Astrocyte of the spinal cord (primary cell): ENCODE data around the gene CDT1.

Experiments used
- DNase-seq: peaks from one replicate; pipeline ENCODE4 v3.0.0; 2011; ENCODE audit warnings: low read depth, low spot score
- H3K4me3 ChIP-seq: 2 replicates; pipeline ENCODE4 v1.5.1; 2011; ENCODE audit warnings: low read depth, mild to moderate bottlenecking, low read length, moderate library complexity
- in situ Hi-C: cut with HindIII; loops from 2 replicates; pipeline ENCODE4 v1.10.0; 2017; ENCODE audit warnings: low sequenced_read_pairs
- TF ChIP-seq, protein P1 (sequence below): IDR thresholded peaks from 2 replicates; pipeline ENCODE4 v1.5.1; 2012; ENCODE audit warnings: low read depth, mild to moderate bottlenecking, low read length, inconsistent platforms

Gene CDT1

DNA sequence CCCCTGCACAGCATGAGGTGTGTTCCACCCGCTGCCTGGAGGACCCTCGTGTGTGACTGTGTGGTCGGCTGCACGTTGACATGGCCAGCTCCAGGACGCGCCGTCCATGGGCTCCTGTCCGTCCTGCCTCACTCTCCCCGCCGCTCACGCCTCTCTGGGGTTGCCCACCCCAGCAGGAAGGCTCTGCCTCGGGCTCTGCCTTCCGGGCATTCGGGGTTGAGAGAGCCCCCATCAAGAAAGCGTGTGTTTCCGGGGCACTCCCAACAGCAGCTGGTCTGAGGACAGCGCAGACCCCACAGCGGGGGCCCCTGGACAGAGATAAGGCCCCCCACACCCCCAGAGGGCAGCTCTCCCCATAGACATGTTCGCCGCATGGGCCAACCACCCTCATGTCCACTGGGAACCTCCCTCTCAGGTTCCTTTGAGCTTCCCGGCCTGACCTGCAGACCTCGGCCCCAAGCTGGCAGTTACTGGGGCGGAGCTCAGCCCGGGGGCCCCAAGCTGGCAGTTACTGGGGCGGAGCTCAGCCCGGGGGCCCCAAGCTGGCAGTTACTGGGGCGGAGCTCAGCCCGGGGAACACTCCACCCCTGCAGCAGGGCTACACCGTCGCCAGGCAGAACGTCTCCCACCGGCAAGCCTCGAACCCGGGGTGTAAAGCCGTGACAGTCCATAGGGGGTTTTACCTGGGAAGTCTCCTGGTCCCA is 10.2 kb upstream of the CDT1 start:
- no peak overlapping the region for H3K4me3 ChIP-seq
- DNase-seq = no peak
- in situ Hi-C loops = no loop called here
- TF ChIP-seq, protein P1, sequence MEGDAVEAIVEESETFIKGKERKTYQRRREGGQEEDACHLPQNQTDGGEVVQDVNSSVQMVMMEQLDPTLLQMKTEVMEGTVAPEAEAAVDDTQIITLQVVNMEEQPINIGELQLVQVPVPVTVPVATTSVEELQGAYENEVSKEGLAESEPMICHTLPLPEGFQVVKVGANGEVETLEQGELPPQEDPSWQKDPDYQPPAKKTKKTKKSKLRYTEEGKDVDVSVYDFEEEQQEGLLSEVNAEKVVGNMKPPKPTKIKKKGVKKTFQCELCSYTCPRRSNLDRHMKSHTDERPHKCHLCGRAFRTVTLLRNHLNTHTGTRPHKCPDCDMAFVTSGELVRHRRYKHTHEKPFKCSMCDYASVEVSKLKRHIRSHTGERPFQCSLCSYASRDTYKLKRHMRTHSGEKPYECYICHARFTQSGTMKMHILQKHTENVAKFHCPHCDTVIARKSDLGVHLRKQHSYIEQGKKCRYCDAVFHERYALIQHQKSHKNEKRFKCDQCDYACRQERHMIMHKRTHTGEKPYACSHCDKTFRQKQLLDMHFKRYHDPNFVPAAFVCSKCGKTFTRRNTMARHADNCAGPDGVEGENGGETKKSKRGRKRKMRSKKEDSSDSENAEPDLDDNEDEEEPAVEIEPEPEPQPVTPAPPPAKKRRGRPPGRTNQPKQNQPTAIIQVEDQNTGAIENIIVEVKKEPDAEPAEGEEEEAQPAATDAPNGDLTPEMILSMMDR = no peak

DNA sequence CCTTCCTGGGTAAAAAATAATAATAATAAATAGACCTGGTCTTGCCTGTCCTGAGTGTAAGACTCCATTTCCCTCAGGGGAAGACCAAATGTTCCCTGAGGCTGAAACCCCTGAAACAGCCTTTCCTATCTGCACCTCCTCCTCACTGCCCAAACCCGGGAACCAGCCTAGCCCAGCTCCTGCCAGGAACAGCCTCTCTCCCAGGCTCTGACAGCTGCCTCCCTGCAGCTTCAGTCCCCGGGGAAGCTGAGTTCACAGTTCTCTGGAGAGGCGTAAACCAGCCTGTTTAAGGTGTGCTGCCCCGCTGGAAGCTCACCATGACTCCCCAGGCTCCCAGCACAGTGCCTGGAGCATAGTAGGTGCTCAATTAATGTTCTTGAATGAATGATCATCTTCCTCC is 7.3 kb upstream of the CDT1 start:
- TF ChIP-seq, protein P1 = no peak
- H3K4me3 ChIP-seq = no peak overlapping the region
- in situ Hi-C loops = no loop called here
- no peak for DNase-seq

DNA sequence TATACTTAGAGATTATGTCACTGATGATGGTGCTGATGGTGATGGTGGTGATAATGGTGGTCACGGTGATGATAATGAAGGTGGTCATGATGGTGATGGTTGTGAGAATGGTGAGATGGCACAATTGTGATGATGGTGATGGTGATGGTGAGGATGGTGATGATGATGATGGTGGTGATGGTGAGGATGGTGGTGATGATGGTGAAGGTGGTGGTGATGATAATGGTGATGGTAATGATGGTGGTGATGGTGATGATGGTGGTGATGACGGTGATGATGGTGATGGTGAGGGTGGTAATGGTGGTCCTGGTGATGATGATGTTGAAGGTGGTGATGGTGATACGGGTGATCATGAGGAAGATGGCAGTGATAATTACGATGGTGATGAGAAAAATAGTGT is 5.5 kb upstream of the CDT1 start:
- no peak overlapping the region for H3K4me3 ChIP-seq
- no peak for DNase-seq
- TF ChIP-seq, protein P1 = no peak
- in situ Hi-C loops = no loop called here

DNA sequence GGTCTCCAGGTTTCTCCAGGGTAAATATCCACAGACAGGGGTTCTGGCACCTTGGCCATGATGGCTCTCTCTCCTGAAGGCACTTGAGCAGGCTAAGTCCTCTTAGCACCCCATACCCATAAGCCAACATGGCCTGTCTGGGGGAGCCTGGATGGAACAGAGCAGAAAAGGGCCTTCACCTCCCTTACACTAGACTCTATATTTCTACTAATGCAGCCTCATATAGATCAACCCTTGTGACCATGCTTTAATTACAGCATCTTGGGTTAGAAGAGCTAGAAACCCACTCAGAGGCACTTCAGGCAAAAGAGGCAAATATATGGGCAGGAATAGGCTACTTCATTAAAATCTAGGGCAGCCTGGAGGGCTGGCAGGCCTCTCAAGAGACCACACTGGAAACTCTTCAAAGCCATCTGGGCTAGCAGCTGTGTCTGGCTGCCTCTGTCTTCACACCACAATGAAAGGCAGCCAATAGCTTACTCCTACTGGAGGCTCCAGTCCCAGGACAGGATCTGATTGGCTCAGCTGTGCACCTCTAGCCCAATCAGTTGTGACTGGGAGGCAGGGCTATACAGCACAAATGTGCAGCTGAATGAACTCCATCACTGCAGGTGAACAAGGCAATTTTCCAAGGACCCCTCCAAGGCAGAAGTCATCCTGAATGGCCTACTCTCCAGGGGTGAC is 4.7 kb upstream of the CDT1 start:
- no peak overlapping the region for H3K4me3 ChIP-seq
- TF ChIP-seq, protein P1 = no peak
- DNase-seq = no peak
- in situ Hi-C loops = no loop called here

DNA sequence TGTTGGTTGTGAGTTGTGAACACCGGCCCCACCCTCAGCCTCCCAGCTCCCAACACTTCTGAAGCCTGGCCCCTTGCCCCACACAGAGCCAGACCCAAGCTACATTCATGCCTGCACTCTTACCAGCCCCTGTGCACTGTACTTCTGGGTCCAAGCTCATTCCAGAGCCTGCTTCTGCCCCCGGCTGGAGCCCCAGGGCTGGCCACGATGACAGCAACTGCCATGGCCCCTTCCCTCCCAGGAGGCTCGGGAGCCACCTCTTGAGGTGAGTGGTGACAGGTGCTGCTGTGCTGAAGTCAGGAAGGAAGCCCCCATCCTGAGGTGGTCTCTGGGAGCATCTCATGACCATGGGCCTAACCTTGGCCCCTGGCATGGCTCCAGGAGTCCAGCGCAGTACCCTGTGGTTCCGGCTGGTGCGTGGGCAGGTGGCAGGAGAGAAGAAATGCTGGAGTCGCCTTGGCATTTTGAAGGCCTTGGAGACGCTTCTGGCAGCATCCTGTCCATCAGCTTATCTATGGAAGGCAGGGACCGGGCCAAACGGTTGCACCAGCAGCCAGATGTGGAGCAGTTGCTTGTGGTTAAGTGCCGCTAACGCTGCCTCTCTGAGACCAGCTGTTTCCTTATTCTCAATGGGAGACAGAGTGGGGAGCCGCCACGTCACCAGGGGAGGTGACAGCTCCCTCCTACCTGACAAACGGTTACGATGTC is 3.9 kb upstream of the CDT1 start:
- TF ChIP-seq, protein P1 = no peak
- in situ Hi-C loops = no loop called here
- H3K4me3 ChIP-seq = no peak overlapping the region
- DNase-seq = no peak

DNA sequence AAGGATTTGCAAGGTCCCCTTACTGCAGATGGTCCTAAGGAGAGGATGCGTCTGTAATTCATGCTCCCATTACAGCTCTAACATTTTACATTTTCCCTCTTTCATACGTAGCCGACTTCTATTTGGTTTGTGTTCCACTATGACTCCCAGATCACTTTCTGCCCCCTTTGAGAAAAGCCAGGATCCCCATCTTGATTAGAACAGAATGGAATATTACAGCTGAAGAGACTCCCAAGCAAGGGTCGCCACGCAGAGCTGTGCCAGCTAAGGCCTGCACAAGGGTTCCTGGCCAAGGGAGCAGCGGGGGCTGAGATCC is 3.4 kb upstream of the CDT1 start:
- no peak overlapping the region for H3K4me3 ChIP-seq
- in situ Hi-C loops = no loop called here
- TF ChIP-seq, protein P1 = no peak
- DNase-seq = no peak
